GM12891 (cell line): ENCODE data around the gene STEAP1B.
A peak's percentile ranks its signal among the peaks of the same experiment; 100 is the strongest.
"Not testable (repeated sequence)": the region's sequence is repeated elsewhere in the genome, so short reads cannot be mapped to it uniquely, and the experiment has no call there.

Experiments
- DNase-seq: peaks from one replicate; pipeline ENCODE4 v3.0.0; 2011; ENCODE audit warnings: low spot score; ENCODE audit not compliant: insufficient read length
- FAIRE-seq: peaks from 2 replicates; lab custom pipeline; 2011; peaks lifted over from hg19 to GRCh38; lab: Jason Lieb, UNC
- PAX5 ChIP-seq: IDR thresholded peaks from 2 replicates; pipeline ENCODE4 v1.6.1; 2011; ENCODE audit warnings: low read length, moderate library complexity, mild to moderate bottlenecking; ENCODE audit not compliant: insufficient read depth, severe bottlenecking
- POLR2A ChIP-seq: IDR thresholded peaks from 2 replicates; pipeline ENCODE4 v1.6.1; 2011; ENCODE audit warnings: low read depth, low read length, control low read depth
- POLR2AphosphoS5 ChIP-seq: IDR thresholded peaks from 2 replicates; pipeline ENCODE4 v1.6.1; 2011; ENCODE audit warnings: low read depth, low read length, control low read depth
- POU2F2 ChIP-seq: IDR thresholded peaks from 2 replicates; pipeline ENCODE4 v1.6.1; 2011; ENCODE audit warnings: low read depth, mild to moderate bottlenecking, control low read depth, low read length, moderate library complexity
- SPI1 ChIP-seq: IDR thresholded peaks from 2 replicates; pipeline ENCODE4 v1.6.1; 2011; ENCODE audit warnings: low read depth, low read length, control low read depth
- TAF1 ChIP-seq: IDR thresholded peaks from 2 replicates; pipeline ENCODE4 v1.6.1; 2011; ENCODE audit warnings: low read depth, low read length, control low read depth

The STEAP1B gene

GRCh38 chr7:22442187-22442881 is 57.7 kb downstream of the STEAP1B start:
- no peak for TF ChIP-seq PAX5
- TF ChIP-seq POU2F2, result no peak
- TF ChIP-seq POLR2AphosphoS5, result no peak
- FAIRE-seq (peak; percentile 23), DNase-seq (no peak)

GRCh38 chr7:22441157-22441556 is 58.8 kb downstream of the STEAP1B start:
- FAIRE-seq (peak; percentile 20), DNase-seq (no peak)

GRCh38 chr7:22438994-22439393 is 61.0 kb downstream of the STEAP1B start:
- FAIRE-seq (peak; percentile 68), DNase-seq (no peak)

More at GRCh38 chr7:22441157-22441556, 58.8 kb downstream of the STEAP1B start:
- no peak for TF ChIP-seq TAF1
- no peak for TF ChIP-seq SPI1
- no peak for TF ChIP-seq POU2F2
- TF ChIP-seq PAX5, result no peak
- TF ChIP-seq POLR2A, result no peak
- TF ChIP-seq POLR2AphosphoS5, result no peak

DNA sequence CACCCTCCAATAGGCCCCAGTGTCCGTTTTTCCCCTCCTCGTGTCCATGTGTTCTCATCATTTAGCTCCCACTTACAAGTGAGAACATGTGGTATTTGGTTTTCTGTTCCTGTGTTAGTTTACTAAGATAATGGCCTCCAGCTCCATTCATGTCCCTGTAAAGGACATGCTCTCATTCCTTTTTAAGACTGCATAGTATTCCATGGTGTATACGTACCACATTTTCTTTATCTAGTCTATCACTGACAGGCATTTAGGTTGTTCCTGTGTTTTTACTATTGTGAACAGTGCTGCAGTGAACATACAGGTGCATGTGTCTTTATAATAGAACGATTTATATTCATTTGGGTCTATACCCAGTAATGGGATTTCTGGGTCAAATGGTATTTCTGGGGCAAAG is 63.4 kb downstream of the STEAP1B start:
- not testable (repeated sequence) for FAIRE-seq, DNase-seq

More at GRCh38 chr7:22438994-22439393, 61.0 kb downstream of the STEAP1B start:
- TF ChIP-seq POLR2A (no peak), TAF1 (no peak), POU2F2 (no peak), SPI1 (peak; percentile 43; the same call in 1 of the 2 replicates)

DNA sequence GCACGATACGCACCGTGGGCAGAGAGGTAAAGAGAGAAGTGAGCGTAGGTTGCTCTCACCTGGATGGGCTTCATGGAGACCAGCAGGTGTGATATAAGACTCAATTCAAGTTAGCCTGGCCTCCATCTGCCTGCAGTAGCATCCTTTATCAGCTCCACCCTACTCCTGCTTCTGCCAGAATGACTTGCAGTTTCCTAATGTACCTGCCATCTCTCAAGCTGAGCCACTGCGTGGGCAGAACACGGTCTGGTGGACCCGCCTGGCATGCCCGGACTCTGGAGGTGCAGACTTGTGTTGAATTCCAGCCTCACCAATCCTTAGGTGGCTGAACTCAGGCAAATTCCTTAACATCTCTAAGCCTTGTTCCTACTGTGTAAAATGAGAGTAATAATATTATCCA is 64.3 kb downstream of the STEAP1B start:
- TF ChIP-seq POLR2A (no peak), PAX5 (no peak), POU2F2 (no peak), POLR2AphosphoS5 (no peak), SPI1 (no peak)
- DNase-seq, result no peak
- peak; percentile 73 for FAIRE-seq

DNA sequence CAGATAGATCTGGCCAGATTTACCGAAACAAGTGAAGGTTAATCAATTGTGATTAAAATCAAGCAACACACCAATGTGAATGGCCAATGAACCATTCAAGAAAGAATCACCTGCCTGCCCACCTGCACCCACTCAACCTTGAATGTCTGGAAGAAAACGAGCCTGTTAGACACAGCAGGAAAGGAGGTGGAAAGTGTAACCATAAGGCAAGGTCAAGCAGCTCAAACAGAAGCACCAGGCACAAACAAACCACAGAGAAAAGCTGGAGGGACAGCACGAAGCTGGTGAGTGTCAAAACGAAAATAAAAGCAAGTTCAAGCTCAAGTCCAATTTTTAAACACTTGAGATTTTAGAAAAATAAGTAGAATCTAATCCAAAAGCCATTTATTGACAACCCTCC is 64.9 kb downstream of the STEAP1B start:
- DNase-seq (no peak), FAIRE-seq (peak; percentile 87)
- no peak for TF ChIP-seq POU2F2

GRCh38 chr7:22433710-22434460 is 66.1 kb downstream of the STEAP1B start:
- no peak for TF ChIP-seq POLR2AphosphoS5
- TF ChIP-seq TAF1, result no peak
- FAIRE-seq, result no peak
- DNase-seq, result no peak

DNA sequence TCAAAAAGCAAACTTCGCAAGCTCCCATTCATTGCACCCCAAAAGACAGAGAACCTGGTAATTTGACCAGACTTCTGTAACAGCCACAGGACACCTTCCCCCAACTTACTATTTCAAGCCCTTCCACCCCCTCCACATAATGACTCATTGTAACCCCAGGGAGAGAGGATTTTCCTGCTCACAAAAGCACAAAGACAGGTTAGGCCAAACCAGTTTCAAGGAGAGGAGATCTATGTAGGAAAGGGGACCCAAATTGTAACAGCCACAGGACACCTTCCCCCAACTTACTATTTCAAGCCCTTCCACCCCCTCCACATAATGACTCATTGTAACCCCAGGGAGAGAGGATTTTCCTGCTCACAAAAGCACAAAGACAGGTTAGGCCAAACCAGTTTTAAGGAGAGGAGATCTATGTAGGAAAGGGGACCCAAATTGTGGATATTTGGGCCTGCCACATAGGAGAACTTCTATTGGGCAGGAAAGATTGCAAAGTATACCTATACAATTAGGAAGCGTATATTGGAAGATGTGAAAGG is 66.8 kb downstream of the STEAP1B start:
- not testable (repeated sequence) for FAIRE-seq

DNA sequence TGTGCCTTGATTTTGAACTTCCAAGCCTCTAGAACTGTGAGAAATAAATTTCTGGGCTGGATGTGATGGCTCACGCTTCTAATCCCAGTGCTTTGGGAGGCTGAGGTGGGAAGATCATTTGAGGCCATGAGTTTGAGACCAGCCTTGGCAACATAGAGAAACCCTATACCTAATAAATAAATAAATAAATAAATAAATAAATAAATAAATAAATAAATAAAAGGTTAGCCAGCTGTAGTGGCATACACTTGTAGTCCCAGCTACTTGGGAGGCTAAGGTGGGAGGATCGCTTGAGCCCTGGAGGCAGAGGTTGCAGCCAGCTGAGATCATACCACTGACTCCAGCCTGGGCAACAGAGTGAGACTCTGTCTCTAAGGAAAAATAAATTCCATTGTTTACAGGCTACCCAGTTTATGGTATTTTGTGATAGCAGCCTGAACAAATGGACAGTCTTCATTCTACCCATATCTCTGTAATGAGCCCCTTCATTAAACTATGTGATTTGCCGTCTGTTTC is 67.7 kb downstream of the STEAP1B start:
- TF ChIP-seq POU2F2 (no peak), POLR2AphosphoS5 (no peak), POLR2A (no peak)
- DNase-seq, result no peak

More for the DNA sequence above, 66.8 kb downstream of the STEAP1B start:
- DNase-seq, result not testable (repeated sequence)

GRCh38 chr7:22430457-22430856 is 69.5 kb downstream of the STEAP1B start:
- DNase-seq, result no peak
- no peak for FAIRE-seq

More for the DNA sequence above, 67.7 kb downstream of the STEAP1B start:
- FAIRE-seq, result no peak

DNA sequence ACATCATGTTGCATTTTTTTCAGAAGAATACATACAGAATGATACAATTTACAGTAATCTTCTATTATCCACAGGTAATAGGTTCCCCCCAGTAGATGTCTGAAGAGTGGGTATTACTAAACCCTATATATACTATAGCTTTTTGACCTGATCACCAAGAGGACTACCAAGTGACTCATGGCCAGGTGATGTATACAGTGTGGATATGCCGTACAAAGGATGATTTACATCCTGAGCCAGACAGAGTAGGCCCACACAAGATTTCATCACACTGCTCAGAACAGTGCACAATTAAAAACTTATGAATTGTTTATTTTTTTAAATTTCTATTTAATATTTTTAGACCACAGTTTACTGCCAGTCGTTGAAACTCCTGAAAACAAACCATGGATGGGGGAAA is 70.6 kb downstream of the STEAP1B start:
- FAIRE-seq (no peak), DNase-seq (no peak)
- TF ChIP-seq PAX5 (no peak), POLR2A (no peak)

More at GRCh38 chr7:22430457-22430856, 69.5 kb downstream of the STEAP1B start:
- TF ChIP-seq TAF1 (no peak), SPI1 (no peak), POLR2AphosphoS5 (no peak), PAX5 (no peak), POLR2A (no peak), POU2F2 (no peak)
